ENCODE measurements around the gene CERS6. TPM values are rescaled to one million over a fixed set of nuclear protein-coding genes. Genes with fewer than 3 reads are reported as not detected.

CERS6 gene
- total and polyA plus RNA-seq, 10 of the 15 experiments (the other 5 are each of a cell fraction or from before 2014, with no cell fraction given) = 1.3 to 20.4 (median 14.1) TPM

DNA sequence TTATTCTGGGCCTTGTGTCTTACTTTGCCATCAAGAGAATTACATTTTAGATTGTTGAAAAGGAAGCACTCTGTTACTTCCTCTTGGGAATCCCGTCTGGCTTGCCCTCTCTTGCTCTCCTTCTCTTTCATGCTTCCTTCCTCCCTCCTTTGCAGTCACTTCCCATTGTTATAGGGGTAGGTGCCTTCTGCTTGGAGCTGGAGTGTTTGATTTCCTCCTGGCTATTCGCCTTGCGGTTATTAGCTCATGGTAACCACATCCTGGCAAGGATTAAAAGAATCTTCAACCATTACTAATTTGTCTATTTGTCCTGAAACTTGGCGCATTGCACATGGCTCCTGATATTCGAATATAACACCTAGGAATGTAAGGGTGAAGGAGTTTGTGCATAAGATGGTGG, 115.0 kb downstream of the CERS6 start:
- no peak overlapping the region for H2AFZ ChIP-seq (ENCODE audit: control insufficient read depth, low read depth, low read length)
- H3K9ac ChIP-seq (ENCODE audit: control insufficient read depth, insufficient read depth, low read length) = no peak overlapping the region
- no peak overlapping the region for H3K4me3 ChIP-seq
- ATAC-seq (no peak), FAIRE-seq (no peak), DNase-seq (ENCODE audit: low read depth, low spot score) (no peak)
- no peaks in the 10 kb centered on the region for H3K27me3 ChIP-seq (replicated peaks in 1 of 2; ENCODE audit: control insufficient read depth in 2 of 2, insufficient read depth in 2 of 2, low read length in 1 of 2)
- CTCF ChIA-PET = no interaction called here
- SMC1A ChIA-PET (ENCODE audit: uncharacterized antibody, unreplicated experiment) = no interaction called here
- H3K9me3 ChIP-seq (replicated peaks; ENCODE audit: control insufficient read depth, insufficient read depth, low read length) = peaks cover 10% of the 10 kb centered on the region; the same call in 2 of the 3 replicates
- no TSS peak for BruUV-seq (replicated peaks)
- peaks cover 14% of the 10 kb centered on the region for H3K79me2 ChIP-seq (ENCODE audit: control insufficient read depth, insufficient read depth, low read length)
- no peak overlapping the region for H3K4me2 ChIP-seq (ENCODE audit: control insufficient read depth, insufficient read depth)
- 90% methylated on average over 5 of the region's 5 CpGs for WGBS (ENCODE audit: insufficient coverage, insufficient replicate concordance, low lambda C conversion rate, missing lambda C conversion rate)
- no peaks in the 10 kb centered on the region for H4K20me1 ChIP-seq (ENCODE audit: control insufficient read depth, insufficient read depth)
- H3K27ac ChIP-seq (ENCODE audit: control insufficient read depth, insufficient read depth) = no peak overlapping the region
- POLR2A ChIA-PET = no interaction called here
- RAD21 ChIA-PET (ENCODE audit: unreplicated experiment) = no interaction called here
- intact Hi-C loops (cut with micrococcal nuclease; ENCODE audit: unreplicated experiment) = no loop called here
- peaks cover 0 to 2% of the 10 kb centered on the region in 2 experiments; a peak in 2 of 4 replicates for H3K36me3 ChIP-seq (ENCODE audit: control insufficient read depth in 2 of 2, insufficient read depth in 2 of 2, low read length in 1 of 2)
- TF ChIP-seq, protein P1, sequence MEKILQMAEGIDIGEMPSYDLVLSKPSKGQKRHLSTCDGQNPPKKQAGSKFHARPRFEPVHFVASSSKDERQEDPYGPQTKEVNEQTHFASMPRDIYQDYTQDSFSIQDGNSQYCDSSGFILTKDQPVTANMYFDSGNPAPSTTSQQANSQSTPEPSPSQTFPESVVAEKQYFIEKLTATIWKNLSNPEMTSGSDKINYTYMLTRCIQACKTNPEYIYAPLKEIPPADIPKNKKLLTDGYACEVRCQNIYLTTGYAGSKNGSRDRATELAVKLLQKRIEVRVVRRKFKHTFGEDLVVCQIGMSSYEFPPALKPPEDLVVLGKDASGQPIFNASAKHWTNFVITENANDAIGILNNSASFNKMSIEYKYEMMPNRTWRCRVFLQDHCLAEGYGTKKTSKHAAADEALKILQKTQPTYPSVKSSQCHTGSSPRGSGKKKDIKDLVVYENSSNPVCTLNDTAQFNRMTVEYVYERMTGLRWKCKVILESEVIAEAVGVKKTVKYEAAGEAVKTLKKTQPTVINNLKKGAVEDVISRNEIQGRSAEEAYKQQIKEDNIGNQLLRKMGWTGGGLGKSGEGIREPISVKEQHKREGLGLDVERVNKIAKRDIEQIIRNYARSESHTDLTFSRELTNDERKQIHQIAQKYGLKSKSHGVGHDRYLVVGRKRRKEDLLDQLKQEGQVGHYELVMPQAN (conservative IDR thresholded peaks at IDR 0.05) = no peak
- TF ChIP-seq, protein P2, sequence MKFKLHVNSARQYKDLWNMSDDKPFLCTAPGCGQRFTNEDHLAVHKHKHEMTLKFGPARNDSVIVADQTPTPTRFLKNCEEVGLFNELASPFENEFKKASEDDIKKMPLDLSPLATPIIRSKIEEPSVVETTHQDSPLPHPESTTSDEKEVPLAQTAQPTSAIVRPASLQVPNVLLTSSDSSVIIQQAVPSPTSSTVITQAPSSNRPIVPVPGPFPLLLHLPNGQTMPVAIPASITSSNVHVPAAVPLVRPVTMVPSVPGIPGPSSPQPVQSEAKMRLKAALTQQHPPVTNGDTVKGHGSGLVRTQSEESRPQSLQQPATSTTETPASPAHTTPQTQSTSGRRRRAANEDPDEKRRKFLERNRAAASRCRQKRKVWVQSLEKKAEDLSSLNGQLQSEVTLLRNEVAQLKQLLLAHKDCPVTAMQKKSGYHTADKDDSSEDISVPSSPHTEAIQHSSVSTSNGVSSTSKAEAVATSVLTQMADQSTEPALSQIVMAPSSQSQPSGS (IDR thresholded peaks at IDR 0.05; ENCODE audit: low read length) = no peak
- TF ChIP-seq EGR1 (IDR thresholded peaks at IDR 0.05; ENCODE audit: borderline replicate concordance in 1 of 2, low read depth in 2 of 2, low read length in 2 of 2) (no peak), PAX5 (IDR thresholded peaks at IDR 0.05; ENCODE audit: borderline replicate concordance, low read depth, low read length) (no peak), BACH1 (IDR thresholded peaks at IDR 0.05; ENCODE audit: borderline replicate concordance) (no peak), MEF2B (IDR thresholded peaks at IDR 0.05; ENCODE audit: partially characterized antibody, poor library complexity, severe bottlenecking) (no peak), TCF7 (IDR thresholded peaks at IDR 0.05; ENCODE audit: borderline replicate concordance) (no peak), NRF1 (conservative IDR thresholded peaks at IDR 0.05; ENCODE audit: low read depth, low read length) (no peak), POLR2AphosphoS2 (IDR thresholded peaks at IDR 0.05; ENCODE audit: low read depth, low read length) (no peak), RFX5 (IDR thresholded peaks at IDR 0.05; ENCODE audit: low read depth, low read length) (no peak), GATAD2B (conservative IDR thresholded peaks at IDR 0.05; ENCODE audit: low read depth) (no peak), BCL11A (IDR thresholded peaks at IDR 0.05; ENCODE audit: low read depth, low read length) (no peak), SUZ12 (IDR thresholded peaks at IDR 0.05; ENCODE audit: unreplicated experiment) (no peak), SREBF2 (IDR thresholded peaks at IDR 0.05; ENCODE audit: low read length) (no peak), NFYB (IDR thresholded peaks at IDR 0.05; ENCODE audit: insufficient read depth, low read depth, low read length) (no peak), TCF12 (IDR thresholded peaks at IDR 0.05; ENCODE audit: low read depth, low read length) (no peak), ZNF217 (IDR thresholded peaks at IDR 0.05) (no peak)
- TF ChIP-seq, protein P3, sequence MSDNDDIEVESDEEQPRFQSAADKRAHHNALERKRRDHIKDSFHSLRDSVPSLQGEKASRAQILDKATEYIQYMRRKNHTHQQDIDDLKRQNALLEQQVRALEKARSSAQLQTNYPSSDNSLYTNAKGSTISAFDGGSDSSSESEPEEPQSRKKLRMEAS (IDR thresholded peaks at IDR 0.05; ENCODE audit: low read depth, low read length) = no peak
- in situ Hi-C loops (cut with MboI) = no loop called here
- H3K4me1 ChIP-seq (ENCODE audit: control insufficient read depth, insufficient read depth, low read length) = peaks cover 10% of the 10 kb centered on the region; the same call in 1 of the 2 replicates

All from GM12878 (cell line).